Retina (tissue), 1 donor: ENCODE measurements around the gene NHSL2.

ENCODE experiments used
- DNase-seq: peaks from one replicate; pipeline ENCODE4 v3.0.0-alpha.2; 2016

The NHSL2 gene

GRCh38 chrX:72114807-72115206 lies 204.2 kb downstream of the NHSL2 start:
- no peak for DNase-seq

- DNase-seq, result peak; percentile 32
These were observed 204.7 kb downstream of the NHSL2 start for GRCh38 chrX:72115380-72115779.

GRCh38 chrX:72117636-72118210 lies 207.1 kb downstream of the NHSL2 start:
- DNase-seq, result no peak

GRCh38 chrX:72120837-72121236 lies 210.2 kb downstream of the NHSL2 start:
- no peak for DNase-seq

DNA sequence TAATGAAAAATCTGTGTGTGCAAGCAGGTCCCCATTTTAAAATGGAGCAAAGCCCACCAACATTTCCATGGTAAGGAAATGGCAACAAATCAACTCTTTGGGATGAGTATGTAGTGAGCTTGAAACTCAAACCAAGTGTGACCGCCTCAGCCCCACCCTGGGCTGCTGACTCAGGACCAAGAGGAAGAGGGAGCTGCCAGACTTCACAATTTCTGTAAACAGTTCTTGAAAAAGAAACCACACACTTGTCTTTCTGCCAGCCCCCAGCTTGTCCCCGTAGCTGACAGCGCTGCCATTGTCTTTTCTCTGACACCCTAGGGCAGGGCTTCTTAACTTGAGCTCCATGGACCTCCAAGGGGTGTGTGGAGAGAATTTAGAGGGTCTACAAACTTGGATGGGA lies 210.7 kb downstream of the NHSL2 start:
- DNase-seq, result no peak

- no peak for DNase-seq
These were observed 212.1 kb downstream of the NHSL2 start for GRCh38 chrX:72122621-72123337.

DNA sequence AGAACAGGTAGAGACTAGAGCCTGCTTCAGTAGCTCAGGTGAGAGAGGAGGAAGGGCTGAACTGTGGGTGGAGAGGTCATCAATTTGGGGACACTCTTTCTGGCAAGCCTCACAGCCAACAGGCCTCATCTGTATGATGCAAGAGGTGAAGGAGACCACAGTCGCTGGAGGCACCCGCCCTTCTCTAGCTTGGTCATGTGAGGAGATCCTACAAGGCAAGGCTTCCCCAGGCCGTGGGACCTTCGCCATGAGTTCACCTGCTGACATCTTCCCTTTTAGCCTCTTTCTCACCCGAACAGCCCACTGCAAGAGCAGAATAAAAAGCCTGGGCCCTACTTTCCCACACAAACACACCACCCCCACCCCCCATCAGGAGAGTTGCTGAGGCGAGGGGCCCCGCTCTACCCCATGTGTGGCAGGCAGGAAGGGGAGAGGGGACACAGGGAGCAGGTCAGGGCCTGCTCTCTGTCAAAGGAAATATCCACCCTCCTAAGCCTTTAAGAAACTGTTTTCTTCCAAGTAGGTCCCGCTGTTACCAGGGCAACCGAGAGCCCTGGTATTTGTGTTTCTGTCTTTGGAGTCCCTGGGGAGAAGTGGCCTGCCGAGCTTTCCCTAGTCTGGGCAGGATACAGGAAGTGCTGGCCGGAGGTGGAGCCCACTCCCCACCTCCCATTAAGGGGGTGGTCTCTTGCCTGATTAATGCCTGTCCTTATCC lies 213.0 kb downstream of the NHSL2 start:
- DNase-seq, result peak; percentile 70

GRCh38 chrX:72124540-72125201 lies 214.0 kb downstream of the NHSL2 start:
- DNase-seq, result no peak

- no peak for DNase-seq
These were observed 214.8 kb downstream of the NHSL2 start for GRCh38 chrX:72125331-72126047.

GRCh38 chrX:72126048-72126415 lies 215.4 kb downstream of the NHSL2 start:
- no peak for DNase-seq

DNA sequence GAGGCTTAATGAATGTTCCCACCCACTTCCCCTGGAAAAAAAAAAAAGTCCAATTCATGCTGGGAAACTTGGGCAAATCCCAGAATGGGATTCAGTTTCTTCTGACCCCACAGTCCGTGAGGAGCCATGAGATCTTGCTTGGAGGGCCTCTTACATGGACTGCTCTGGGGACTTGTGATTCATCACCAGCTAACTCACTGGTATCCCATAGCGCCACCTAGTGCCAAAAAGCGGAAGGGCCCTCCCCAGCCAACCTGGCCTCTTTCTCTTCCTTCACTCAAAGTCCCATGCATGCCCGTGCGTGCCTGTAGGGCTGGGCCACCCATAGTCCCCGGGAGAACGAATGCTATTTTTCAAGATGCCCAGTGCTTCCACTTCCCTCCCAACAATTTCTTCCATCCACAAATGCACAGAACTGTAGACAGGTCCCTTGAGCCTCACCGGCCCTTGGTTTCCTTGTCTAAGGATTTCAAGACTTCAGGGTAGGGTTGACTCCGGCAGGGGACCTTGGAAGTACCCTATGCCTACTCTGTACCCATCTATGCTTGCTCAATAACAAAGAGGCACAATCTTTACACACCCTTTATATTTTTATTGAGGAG lies 216.0 kb downstream of the NHSL2 start:
- peak; percentile 90 for DNase-seq

GRCh38 chrX:72127332-72127731 lies 216.7 kb downstream of the NHSL2 start:
- DNase-seq, result no peak

- no peak for DNase-seq
These were observed 217.7 kb downstream of the NHSL2 start for GRCh38 chrX:72128183-72128834.

DNA sequence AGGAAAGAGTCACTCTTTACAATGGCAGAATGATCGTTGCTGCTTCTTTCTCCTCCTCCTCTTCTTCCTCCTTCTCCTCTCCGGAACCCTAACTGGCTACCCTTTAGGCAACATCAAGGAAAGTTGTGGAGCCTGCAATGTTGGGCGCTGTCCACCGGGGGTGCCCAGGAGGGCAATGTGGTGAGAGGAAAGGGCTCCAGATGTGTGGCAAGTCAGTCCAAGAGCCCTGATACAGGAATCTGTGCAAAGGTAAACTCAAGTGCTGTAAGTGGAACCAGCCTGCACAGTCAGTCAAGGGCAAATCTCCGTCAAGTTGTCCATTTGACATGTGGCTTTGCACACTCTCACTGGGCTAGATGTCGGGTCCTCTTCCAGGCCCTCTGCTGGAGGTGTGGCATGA lies 218.2 kb downstream of the NHSL2 start:
- no peak for DNase-seq

DNA sequence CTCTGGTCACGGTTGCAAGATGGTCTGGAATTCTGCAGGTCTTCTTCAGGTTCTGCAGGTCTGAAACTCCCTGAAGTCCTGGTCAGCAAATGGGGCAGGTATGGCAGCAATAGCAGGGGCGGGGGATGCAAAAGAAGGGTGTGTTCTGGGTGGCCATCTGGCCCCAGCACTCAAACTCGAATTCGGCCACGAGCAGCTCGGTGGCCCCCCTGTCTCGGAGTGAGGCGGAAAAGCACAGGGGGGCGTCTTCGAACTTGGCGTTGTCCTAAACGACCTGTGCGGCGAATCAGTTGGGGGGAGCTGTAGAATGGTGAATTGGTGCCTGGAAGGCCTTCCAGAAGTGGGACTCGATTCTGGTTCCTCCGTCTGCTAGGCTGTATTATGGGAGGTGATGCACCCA lies 219.0 kb downstream of the NHSL2 start:
- DNase-seq, result no peak

GRCh38 chrX:72130156-72130761 lies 219.6 kb downstream of the NHSL2 start:
- DNase-seq, result no peak

DNA sequence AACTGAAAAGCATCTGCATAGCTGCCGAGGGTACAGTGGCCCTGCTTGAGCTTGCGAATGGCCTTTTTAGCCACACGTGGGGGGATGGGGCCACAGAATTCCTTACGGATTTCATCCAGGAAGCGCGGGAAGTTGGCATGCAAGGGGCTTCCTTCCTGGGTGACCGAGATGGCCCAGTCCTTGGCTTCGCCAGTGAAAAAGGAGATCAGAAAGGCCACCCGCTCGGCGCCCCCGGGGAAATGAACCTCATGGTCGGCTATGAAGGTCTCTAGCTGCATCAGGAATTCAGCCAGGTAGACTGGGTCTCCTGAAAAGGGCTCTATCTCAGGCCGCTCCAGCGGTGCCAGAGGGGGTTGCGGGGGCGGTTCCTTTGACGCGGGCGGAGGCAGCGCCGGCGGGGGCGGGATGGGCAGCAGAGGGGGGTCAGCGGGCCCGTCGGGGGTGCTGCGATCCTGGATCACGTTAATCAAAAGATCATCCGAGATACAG lies 220.2 kb downstream of the NHSL2 start:
- no peak for DNase-seq

DNA sequence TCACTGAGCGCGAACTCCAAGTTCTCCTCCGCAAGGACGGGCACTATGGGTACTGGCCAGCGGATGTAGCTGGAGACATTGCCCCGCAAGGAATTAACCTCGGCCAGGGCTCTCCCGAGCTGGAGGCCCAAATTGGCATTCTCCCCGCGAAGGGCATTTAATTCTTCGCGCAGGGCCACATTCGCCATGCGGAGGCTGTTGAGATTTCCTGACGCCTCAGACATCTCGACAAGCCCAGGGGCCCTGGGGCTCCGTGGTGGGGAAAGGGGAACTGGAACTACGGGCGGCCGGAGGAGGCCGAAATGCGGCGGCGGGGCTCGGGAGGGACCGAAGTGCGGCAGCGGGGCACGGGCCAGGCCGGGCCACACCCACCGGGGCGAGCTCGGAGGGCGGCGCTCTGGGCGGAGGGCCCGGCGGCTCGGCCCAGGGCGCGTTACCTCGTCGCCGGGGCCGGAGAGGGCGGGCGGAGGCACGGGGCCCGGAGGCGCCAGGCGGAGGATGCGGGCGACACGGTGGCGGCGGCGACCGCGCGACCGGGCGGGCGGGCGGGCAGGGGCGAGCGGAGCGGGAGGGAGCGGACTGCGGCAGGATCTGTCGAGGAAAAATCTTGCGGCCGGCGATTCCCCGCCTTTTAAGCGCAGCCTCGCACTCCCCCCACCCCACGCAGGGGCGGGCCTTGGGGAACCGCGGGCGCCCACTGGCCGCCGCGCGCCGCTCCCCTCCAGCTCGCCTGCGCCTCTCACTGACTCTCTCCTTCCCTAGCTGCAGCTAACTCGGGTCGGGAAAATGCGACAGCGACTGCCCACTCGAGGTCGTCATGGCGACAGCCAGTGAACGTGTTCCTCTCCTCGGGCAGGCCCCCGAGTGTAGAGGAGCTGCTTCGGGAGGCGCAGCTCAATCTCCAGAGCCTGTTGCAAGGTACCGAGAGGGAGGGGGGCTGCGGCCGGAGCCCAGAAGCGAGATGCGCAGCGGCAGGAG lies 221.0 kb downstream of the NHSL2 start, which contains the start of gene RTL5:
Gene RTL5 (minus strand): TSS at position 599 of the 978 bp plus-strand sequence.
- peak; percentile 87 for DNase-seq

- DNase-seq, result no peak
These were observed 221.8 kb downstream of the NHSL2 start for GRCh38 chrX:72132456-72132855.
